GM12878 (cell line): ENCODE results near the gene SAMD1. TPM values are rescaled to one million over a fixed set of nuclear protein-coding genes. Genes with fewer than 3 reads are reported as not detected.

Experiments
- ATF2 ChIP-seq: IDR thresholded peaks from 2 replicates; pipeline ENCODE4 v1.6.1; 2012; ENCODE audit warnings: low read length, inconsistent platforms
- EGR1 ChIP-seq, 2 experiments: IDR thresholded peaks; 1 replicate in 1 of 2; 2 replicates in 1 of 2; pipeline ENCODE4 v1.6.1; 2011 to 2012; ENCODE audit warnings: low read depth in 2 of 2, low read length in 2 of 2, borderline replicate concordance in 1 of 2, mild to moderate bottlenecking in 1 of 2, moderate library complexity in 1 of 2
- MEF2A ChIP-seq: IDR thresholded peaks from 2 replicates; pipeline ENCODE4 v1.6.1; 2011; ENCODE audit warnings: low read depth, mild to moderate bottlenecking, low read length, moderate library complexity; ENCODE audit not compliant: insufficient read depth
- MTA3 ChIP-seq: IDR thresholded peaks from 2 replicates; pipeline ENCODE4 v1.6.1; 2012; ENCODE audit warnings: low read length, inconsistent platforms, borderline replicate concordance
- MYC ChIP-seq: IDR thresholded peaks from 2 replicates; pipeline ENCODE4 v1.6.1; 2011; ENCODE audit warnings: mild to moderate bottlenecking, low read length, moderate library complexity, inconsistent platforms; ENCODE audit not compliant: insufficient read depth, insufficient replicate concordance, insufficient read length, severe bottlenecking
- NFYB ChIP-seq: IDR thresholded peaks from 2 replicates; pipeline ENCODE4 v1.6.1; 2011; ENCODE audit warnings: low read depth, mild to moderate bottlenecking, low read length, improper control_type of control experiment, moderate library complexity; ENCODE audit not compliant: insufficient read depth
- NRF1 ChIP-seq: conservative IDR thresholded peaks from 2 replicates; pipeline ENCODE4 v1.6.1; 2011; ENCODE audit warnings: mild to moderate bottlenecking, low read depth, low read length, improper control_type of control experiment
- POLR2A ChIP-seq: IDR thresholded peaks from 2 replicates; pipeline ENCODE4 v1.6.1; 2011; ENCODE audit warnings: low read depth, mild to moderate bottlenecking, low read length
- SMAD1 ChIP-seq: fragments of 450-650 bp; IDR thresholded peaks from 2 replicates; pipeline ENCODE4 v1.6.1; 2018; ENCODE audit warnings: mild to moderate bottlenecking, low read depth; ENCODE audit not compliant: partially characterized antibody
- SUZ12 ChIP-seq: fragments of 200-600 bp; sonication (generic); IDR thresholded peaks from one replicate; pipeline ENCODE4 v1.6.1; 2018; ENCODE audit warnings: antibody characterized with exemption, mild to moderate bottlenecking; ENCODE audit not compliant: unreplicated experiment
- WRNIP1 ChIP-seq: IDR thresholded peaks from 2 replicates; pipeline ENCODE4 v1.6.1; 2011; ENCODE audit warnings: low read depth, low read length, improper control_type of control experiment, borderline replicate concordance
- ZNF207 ChIP-seq: fragments of 450-650 bp; IDR thresholded peaks from 2 replicates; pipeline ENCODE4 v1.6.1; 2014; ENCODE audit warnings: antibody characterized with exemption, mild to moderate bottlenecking, borderline replicate concordance
- ZNF274 ChIP-seq: IDR thresholded peaks from one replicate; pipeline ENCODE4 v1.8.0; 2011; ENCODE audit not compliant: insufficient read length, insufficient read depth
- polyA plus RNA-seq, 11 experiments: library from polyadenylated mRNA; depleted of rRNA in 4 of 11; unstranded in 6 of 11; stranded (reverse) in 5 of 11; fragments of >200 nt; fragmentation: Nextera tagmentation in 4 of 11; fragmentation: Illumina TruSeq in 1 of 11; extraction: Ambion mirVana in 4 of 11; extraction: Trizol in 1 of 11; gene quantifications; 1 replicate in 1 of 11; 2 replicates in 10 of 11; pipeline versions ENCODE4 v1.2.1 to v1.2.3, GENCODE V29; 2011 to 2016; ENCODE audit warnings: inconsistent platforms in 2 of 11, missing spikeins in 2 of 11, low read depth in 1 of 11
- total RNA-seq, 4 experiments: library from RNA; depleted of rRNA in 3 of 4; stranded (reverse); fragments of >200 nt in 3 of 4; fragmentation: Illumina TruSeq in 1 of 4; extraction: Trizol in 1 of 4; gene quantifications; 2 replicates each; pipeline versions ENCODE4 v1.2.1 to v1.2.3, GENCODE V29; 2013 to 2021
- TF ChIP-seq, protein P1 (sequence below): fragments of 450-650 bp; formaldehyde crosslinking; IDR thresholded peaks from 2 replicates; pipeline ENCODE4 v1.4.0; 2022; ENCODE audit warnings: mild to moderate bottlenecking, moderate library complexity
- TF ChIP-seq, protein P2 (sequence below): IDR thresholded peaks from 2 replicates; pipeline ENCODE4 v1.6.1; 2011; ENCODE audit warnings: low read depth, low read length, improper control_type of control experiment, borderline replicate concordance
- TF ChIP-seq, protein P3 (sequence below): IDR thresholded peaks from 2 replicates; pipeline ENCODE4 v1.6.1; 2012; ENCODE audit warnings: improper control_type of control experiment, low read depth, low read length; ENCODE audit not compliant: insufficient replicate concordance

SAMD1 gene
- total and polyA plus RNA-seq, 10 of the 15 experiments (the other 5 are each of a cell fraction or from before 2014, with no cell fraction given) = 3.0 to 71.7 (median 19.3) TPM

DNA sequence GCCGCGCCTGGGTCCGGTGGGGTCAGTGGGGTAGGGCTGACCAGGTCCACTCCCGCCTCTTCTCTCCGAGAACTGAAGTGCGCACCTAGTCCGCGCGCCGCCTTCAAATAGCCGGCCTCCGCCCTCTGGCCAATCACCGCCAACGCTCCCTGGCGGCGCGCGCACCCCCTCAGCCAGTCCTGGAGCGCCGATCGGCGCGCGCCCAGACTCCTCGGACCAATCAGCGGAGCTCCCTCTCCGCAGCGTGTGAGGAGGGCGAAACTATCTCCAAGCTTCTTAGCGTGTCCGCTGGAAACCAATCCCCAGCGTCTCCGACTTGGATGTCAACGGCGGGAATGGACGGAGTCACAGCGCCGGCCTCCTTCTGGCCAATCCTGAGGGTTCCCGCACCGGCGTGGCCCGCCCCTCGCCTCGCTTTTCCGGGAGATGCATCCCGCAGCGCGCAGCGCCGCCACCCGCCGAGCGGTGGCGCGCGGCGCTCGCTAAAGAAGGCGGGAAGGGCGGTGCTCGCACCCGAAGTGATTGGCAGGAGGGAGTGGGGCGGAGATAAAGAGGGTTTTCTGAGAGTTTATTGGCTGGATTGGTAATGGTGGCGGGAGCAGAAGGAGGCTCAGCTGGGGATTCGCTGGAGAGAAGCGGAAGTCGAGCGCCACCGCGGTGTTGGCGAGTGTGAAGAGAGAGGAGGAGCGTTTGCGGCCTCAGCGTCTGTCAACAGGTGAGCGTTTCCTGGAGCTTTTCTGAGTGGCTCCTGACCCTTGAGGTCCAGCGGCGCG lies 46.1 kb upstream of the SAMD1 start, which contains the start of gene ASF1B (continued):
- TF ChIP-seq, protein P1, sequence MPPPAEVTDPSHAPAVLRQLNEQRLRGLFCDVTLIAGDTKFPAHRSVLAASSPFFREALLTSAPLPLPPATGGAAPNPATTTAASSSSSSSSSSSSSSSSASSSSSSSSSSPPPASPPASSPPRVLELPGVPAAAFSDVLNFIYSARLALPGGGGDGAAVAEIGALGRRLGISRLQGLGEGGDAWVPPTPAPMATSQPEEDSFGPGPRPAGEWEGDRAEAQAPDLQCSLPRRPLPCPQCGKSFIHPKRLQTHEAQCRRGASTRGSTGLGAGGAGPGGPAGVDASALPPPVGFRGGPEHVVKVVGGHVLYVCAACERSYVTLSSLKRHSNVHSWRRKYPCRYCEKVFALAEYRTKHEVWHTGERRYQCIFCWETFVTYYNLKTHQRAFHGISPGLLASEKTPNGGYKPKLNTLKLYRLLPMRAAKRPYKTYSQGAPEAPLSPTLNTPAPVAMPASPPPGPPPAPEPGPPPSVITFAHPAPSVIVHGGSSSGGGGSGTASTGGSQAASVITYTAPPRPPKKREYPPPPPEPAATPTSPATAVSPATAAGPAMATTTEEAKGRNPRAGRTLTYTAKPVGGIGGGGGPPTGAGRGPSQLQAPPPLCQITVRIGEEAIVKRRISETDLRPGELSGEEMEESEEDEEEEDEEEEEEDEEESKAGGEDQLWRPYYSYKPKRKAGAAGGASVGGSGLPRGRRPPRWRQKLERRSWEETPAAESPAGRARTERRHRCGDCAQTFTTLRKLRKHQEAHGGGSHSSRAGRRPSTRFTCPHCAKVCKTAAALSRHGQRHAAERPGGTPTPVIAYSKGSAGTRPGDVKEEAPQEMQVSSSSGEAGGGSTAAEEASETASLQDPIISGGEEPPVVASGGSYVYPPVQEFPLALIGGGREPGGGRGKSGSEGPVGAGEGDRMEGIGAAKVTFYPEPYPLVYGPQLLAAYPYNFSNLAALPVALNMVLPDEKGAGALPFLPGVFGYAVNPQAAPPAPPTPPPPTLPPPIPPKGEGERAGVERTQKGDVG (CRISPR knock-in tag) = no peak
- no peak for TF ChIP-seq MYC
- TF ChIP-seq SMAD1 = no peak
- TF ChIP-seq ZNF207 = peak; percentile 85
- no peak for TF ChIP-seq MEF2A
- peak; percentile 83 for TF ChIP-seq NFYB
- TF ChIP-seq, protein P2, sequence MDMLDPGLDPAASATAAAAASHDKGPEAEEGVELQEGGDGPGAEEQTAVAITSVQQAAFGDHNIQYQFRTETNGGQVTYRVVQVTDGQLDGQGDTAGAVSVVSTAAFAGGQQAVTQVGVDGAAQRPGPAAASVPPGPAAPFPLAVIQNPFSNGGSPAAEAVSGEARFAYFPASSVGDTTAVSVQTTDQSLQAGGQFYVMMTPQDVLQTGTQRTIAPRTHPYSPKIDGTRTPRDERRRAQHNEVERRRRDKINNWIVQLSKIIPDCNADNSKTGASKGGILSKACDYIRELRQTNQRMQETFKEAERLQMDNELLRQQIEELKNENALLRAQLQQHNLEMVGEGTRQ = no peak
- no peak for TF ChIP-seq ATF2
- TF ChIP-seq EGR1 (IDR thresholded peaks at IDR 0.05; ENCODE audit: borderline replicate concordance in 1 of 2, low read depth in 2 of 2, low read length in 2 of 2) = no peak
- TF ChIP-seq POLR2A = peak; percentile 98
- TF ChIP-seq, protein P3, sequence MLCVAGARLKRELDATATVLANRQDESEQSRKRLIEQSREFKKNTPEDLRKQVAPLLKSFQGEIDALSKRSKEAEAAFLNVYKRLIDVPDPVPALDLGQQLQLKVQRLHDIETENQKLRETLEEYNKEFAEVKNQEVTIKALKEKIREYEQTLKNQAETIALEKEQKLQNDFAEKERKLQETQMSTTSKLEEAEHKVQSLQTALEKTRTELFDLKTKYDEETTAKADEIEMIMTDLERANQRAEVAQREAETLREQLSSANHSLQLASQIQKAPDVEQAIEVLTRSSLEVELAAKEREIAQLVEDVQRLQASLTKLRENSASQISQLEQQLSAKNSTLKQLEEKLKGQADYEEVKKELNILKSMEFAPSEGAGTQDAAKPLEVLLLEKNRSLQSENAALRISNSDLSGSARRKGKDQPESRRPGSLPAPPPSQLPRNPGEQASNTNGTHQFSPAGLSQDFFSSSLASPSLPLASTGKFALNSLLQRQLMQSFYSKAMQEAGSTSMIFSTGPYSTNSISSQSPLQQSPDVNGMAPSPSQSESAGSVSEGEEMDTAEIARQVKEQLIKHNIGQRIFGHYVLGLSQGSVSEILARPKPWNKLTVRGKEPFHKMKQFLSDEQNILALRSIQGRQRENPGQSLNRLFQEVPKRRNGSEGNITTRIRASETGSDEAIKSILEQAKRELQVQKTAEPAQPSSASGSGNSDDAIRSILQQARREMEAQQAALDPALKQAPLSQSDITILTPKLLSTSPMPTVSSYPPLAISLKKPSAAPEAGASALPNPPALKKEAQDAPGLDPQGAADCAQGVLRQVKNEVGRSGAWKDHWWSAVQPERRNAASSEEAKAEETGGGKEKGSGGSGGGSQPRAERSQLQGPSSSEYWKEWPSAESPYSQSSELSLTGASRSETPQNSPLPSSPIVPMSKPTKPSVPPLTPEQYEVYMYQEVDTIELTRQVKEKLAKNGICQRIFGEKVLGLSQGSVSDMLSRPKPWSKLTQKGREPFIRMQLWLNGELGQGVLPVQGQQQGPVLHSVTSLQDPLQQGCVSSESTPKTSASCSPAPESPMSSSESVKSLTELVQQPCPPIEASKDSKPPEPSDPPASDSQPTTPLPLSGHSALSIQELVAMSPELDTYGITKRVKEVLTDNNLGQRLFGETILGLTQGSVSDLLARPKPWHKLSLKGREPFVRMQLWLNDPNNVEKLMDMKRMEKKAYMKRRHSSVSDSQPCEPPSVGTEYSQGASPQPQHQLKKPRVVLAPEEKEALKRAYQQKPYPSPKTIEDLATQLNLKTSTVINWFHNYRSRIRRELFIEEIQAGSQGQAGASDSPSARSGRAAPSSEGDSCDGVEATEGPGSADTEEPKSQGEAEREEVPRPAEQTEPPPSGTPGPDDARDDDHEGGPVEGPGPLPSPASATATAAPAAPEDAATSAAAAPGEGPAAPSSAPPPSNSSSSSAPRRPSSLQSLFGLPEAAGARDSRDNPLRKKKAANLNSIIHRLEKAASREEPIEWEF = no peak
- TF ChIP-seq MTA3 = no peak
- TF ChIP-seq WRNIP1 = no peak
- no peak for TF ChIP-seq ZNF274
- peak; percentile 19; the same call in 1 of the 2 replicates for TF ChIP-seq NRF1
- TF ChIP-seq SUZ12 = no peak
